Measurements from ENCODE around the gene CLSTN2.

Gene CLSTN2

DNA sequence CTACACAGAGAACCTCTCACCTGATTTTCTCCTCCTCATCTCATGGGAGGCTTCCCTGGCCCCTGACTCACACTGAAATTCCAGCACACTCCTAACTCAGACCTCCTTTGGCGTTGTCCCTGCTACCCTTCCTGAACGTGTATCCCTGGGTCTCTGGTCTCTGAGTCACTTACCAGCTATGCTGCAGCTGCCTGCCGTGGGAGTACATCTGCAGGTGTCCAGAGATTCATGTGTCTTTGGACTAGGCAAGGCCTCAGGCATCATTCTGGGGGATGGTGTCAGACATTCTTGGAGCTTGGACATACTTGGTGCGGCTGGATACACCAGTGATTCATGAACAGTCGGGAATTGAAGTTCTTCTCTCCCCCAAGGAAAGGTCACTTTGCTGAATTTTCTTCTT, 594.1 kb downstream of the CLSTN2 start:
- DNase-seq: no peak

DNA sequence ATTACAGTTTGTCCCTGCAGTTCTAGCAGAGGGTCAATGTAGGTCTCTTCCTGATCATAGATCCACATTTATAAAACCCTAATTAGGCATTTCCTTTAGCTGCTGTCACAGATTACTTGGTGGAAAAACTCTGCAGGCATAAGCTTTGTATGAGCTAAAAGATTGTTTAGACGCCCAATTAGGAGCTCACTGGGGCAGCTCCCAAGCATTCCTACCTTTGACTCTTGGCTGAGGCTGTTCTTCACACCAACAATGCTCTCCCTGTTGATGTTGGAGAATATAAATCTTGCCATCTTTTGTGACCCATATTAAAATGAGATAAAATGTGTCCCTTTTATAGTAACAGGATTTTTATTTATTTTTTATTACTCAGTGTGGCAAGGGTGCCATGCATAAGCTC, 594.6 kb downstream of the CLSTN2 start:
- no peak for DNase-seq

DNA sequence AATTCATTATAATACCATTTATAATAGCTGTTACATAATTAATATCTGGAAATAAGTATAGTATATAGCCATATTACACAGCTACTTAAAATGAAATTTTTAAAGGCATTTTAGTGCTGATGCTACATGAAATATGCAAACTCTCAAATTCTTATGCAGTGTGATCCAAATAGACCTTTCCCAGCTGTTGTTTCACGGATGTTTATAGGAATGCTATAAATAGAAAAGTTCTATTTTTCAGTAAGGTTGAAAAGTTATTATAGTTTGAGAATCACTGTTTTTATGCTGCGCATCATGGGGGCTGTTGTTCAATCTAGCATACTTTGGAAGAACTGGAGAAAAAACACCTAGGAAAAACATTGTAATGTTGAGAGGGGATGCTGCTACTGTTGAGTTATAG, 595.1 kb downstream of the CLSTN2 start:
- DNase-seq: no peak

DNA sequence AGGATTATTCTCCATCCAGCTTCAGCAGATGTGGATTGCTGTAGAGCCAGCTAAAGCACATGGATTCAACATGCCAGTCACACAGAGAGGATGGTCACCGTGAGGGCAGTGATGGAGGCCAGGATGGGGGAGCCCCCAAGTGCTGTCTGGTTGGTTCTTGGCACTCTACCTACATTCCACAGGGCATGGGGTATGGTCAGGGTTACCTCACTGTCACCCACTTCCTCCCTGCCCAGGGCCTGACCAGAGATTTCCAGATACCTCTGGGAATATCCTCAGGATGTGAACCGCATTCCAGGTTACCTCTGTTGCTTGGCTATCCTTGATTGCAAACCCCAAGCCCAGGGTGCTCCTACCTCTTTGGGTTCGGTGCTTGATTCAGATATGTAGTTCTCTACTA, 595.6 kb downstream of the CLSTN2 start:
- DNase-seq: no peak

- no peak for DNase-seq
These were observed 597.9 kb downstream of the CLSTN2 start for GRCh38 chr3:140532793-140533330.

DNA sequence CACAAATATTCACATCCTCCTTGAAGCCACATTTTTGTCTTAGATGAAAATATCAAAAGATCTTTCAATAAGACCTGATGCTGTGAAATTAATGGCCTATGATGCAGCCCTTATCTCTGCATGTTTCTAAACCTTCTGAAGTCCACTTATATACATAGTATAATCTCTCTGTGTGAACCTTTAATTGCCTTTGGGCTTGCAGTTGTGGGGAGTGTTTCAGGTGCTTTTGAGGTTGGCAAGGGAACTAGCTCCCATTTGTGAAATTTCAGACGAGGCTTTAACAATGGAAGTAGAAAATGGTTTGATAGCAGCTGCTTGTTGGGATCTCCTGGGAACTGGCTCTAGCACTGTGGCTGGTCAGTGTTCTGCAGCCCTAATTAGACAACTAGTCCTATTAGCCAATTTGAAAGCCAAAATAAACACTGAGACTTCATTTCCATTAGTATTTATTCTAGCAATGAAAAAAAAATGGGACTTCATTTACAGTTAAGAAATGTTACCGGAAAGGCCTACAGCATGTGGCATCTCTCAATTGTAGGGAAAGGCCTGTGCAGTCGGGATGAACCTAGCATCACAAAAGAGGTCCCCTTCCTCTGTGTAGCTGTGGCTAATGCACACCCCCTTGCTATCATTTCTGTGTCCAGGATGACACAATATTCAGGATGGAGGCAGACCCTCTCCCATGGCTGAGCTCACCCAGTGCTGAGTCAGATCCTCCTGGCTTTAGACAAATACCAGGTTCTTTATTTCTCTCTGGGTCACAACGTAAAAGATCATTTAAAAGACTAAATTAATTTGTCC, 602.1 kb downstream of the CLSTN2 start:
- peak; percentile 53 for DNase-seq

- no peak for DNase-seq
These were observed 602.7 kb downstream of the CLSTN2 start for GRCh38 chr3:140537727-140538082.

GRCh38 chr3:140540262-140540661, 605.3 kb downstream of the CLSTN2 start:
- DNase-seq: no peak

- no peak for DNase-seq
These were observed 607.1 kb downstream of the CLSTN2 start for GRCh38 chr3:140541975-140542653.

DNA sequence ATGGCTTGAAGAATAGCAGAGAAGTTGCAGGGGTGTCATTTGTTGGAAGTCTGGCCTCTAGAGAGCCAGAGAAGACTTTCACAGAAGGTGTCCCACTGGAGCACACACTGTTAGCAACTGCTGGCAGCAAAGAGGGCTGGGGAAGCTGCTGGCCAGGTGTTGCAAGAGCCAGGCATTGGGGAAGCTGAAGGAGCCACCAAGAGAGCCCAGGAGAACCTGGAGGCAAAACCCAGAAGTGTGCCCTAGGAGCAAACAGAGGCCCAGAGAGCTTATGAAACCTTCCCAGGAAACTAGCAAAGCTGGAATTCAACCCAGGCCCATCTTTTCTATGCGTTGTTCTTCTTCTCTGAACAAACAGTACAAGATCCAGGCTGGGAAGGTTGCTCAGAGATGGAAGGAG, 610.2 kb downstream of the CLSTN2 start:
- no peak for DNase-seq

GRCh38 chr3:140545756-140546155, 610.8 kb downstream of the CLSTN2 start:
- DNase-seq: no peak

DNA sequence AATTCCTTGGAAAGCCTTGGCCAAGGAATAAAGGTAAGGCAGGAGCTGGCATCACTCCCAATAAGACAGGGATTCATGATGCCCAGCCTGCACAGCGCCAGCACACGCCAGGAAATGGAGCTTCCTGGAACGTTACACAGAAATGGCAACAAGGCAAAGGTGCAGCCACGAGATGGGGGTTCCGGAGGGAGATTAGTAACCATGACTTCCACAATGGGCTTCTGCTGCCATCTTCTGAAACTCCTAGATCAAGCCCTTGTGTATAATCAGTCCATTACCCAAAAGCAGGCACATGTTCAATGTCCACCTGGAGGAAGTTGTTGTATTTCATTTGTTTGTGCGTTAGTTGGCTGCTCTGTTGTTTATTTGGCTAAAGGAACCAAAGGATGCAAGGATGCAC, 611.7 kb downstream of the CLSTN2 start:
- DNase-seq: peak; percentile 9

GRCh38 chr3:140552403-140552802, 617.4 kb downstream of the CLSTN2 start:
- DNase-seq: no peak

DNA sequence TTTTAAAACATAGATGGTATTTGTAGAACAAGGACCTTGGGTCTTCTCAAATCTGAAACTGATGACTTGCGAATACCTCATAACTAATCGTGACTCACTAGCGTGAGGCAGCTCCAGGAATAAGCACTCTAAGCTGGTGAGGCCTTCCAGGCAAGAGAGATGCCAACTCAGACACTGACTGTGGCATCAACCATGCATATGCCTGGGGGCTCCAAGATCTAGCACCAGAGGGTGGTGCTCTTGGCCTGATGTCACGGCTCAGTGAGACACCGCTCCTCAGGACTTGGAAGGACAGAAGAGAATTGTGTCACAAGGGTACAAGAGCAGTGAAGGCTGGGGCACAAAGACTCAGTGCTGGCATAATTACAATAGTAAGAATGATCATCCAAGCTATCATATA, 617.9 kb downstream of the CLSTN2 start:
- DNase-seq: no peak

DNA sequence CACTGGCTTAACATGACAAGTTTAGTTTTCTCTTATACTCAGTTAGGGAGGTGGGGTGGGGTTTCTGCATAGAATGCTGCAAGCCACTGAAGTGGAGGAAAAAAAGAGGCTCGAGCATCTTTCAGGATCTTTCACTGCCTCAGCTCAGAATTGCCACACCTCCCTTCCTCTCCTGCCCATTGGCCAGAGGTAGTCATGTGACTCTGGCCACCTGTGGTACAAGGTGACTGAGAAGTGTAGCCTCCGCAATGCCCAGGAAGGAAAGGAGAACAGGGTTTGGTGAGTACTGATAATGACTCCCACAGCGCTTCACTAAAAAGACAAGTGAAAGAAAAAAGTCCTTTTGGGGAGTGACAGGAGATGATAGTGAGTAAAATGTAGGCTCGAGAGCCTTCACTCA, 618.6 kb downstream of the CLSTN2 start:
- no peak for DNase-seq

DNA sequence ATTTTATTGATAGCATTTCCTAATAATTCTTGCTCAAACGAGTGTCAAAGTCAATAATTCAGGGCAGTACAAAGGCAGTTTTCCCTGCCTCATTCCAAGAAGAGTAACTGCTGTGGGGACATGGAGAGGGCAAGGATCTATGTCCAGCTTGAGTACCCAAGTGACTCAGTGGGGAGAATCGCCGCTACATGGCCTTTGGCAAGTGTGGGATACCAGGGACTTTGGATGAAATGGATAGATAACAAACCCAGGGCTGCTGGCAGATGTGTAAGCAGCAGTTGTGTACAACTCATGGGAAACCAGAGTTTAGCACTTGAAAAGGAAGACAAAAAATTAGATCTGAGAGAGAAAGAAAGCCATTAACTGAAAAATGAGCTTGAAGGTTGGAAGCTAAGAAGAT, 620.7 kb downstream of the CLSTN2 start:
- no peak for DNase-seq

DNA sequence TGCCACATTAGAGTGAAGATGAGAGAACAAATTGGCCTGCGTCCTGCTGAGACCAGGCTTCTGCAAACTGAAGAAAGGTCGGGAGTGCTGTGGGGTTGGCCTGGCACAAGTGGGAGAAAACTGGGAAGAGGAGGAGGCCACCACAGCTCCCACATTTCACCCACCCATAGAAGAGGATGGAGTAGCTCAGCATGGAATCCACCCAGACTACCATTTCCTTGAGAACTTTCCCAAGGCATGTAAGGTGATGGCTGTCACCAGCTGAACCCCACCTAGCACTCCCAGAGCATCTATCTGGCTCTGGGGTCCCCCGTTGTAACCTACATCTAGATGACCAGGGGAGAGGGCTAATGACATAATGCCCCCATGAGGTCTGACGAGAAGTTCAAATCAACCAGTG, 622.5 kb downstream of the CLSTN2 start:
- no peak for DNase-seq

GRCh38 chr3:140559546-140559945, 624.6 kb downstream of the CLSTN2 start:
- no peak for DNase-seq

GRCh38 chr3:140563206-140563760, 628.3 kb downstream of the CLSTN2 start:
- no peak for DNase-seq

GRCh38 chr3:140568131-140568530, 633.1 kb downstream of the CLSTN2 start:
- DNase-seq: no peak

- no peak for DNase-seq
These were observed 634.0 kb downstream of the CLSTN2 start for GRCh38 chr3:140568842-140569520.

DNA sequence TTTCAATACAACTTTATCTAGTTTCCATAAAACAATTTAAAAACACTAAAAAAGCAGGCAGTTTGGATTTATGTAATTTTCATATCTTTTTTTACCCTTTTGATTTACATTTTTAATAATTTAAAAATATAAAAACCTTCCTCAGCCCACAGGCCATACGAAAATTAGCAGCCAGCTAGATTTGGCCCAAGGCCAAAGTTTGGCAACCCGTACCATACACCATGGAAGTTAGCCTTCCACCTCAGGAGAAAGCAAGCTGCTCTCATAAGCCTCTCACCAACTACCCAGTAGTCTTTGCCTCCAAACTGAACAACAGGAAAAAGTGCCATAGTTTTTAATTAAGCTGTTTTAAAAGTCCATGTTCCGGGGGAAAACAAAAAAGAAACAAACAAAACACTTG, 635.6 kb downstream of the CLSTN2 start:
- no peak for DNase-seq

DNA sequence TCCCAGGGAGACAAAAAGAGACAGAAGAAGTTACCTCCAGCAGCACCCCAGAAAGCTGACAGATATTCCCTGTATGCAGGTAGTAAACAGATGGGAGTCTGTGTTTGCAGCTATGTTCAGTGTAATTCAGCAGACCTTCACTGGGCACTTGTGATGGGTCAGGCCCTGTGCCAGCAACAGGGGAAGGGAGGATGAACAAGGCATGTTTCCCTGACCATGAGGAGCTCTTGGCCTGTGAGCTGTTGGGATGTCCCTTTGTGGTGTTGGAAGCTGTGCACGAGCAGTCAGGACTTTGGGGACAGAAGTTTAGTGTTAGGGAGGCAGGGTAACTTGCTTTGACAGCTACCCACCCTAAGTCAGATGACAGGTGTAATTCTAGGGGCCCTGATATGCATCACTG, 636.9 kb downstream of the CLSTN2 start:
- DNase-seq: no peak

DNA sequence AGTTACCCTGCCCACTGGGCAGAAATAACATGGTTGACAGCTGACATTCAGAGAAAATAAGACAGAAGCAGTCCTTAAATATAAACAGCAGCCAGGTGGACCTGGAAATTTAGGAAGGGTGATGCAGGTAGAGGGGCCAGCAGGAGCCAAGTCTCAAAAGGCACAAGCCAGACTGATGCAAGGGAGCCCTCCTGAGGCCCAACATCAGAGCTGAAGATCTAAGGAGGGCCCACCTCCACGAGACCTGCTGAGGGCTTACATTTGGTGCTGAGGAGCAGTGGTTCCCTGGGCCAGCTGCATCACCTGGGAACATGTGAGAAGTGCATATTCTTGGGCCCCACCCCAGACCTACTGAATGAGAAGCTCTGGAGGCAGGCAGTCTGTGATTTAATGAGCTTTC, 637.3 kb downstream of the CLSTN2 start:
- DNase-seq: no peak

All from NCI-H1092 (cell line).